Body of pancreas (tissue), 4 donors: ENCODE results near the gene KLHL36. TPM values are rescaled to one million over a fixed set of nuclear protein-coding genes. Genes with fewer than 3 reads are reported as not detected.

Experiments used
- ATAC-seq: fragments of 150-250 bp; one replicate; pipeline ENCODE4 v1.9.1; 2016
- DNase-seq, 4 donors: peaks; one replicate each; pipeline ENCODE4 v3.0.0-alpha.2; 2019
- H3K27ac ChIP-seq, 4 donors: fragments of 200-600 bp; sonication (generic); 1 replicate in 3 of 4; 2 replicates in 1 of 4; pipeline versions ENCODE4 v1.5.1 to v1.6.1; 2016 to 2019; ENCODE audit warnings: mild to moderate bottlenecking in 1 of 4, mixed read lengths in 1 of 4, moderate library complexity in 1 of 4
- H3K27me3 ChIP-seq, 2 donors: fragments of 200-600 bp; sonication (generic); one replicate each; pipeline ENCODE4 v1.6.0; 2016; ENCODE audit warnings: mild to moderate bottlenecking in 1 of 2
- H3K36me3 ChIP-seq, 2 donors: fragments of 200-600 bp; sonication (generic); replicated peaks in 1 of 2; 2 replicates each; pipeline ENCODE4 v1.5.1; 2016; ENCODE audit warnings: low read depth in 2 of 2; ENCODE audit not compliant: insufficient read depth in 1 of 2
- H3K4me1 ChIP-seq: fragments of 200-600 bp; sonication (generic); one replicate; pipeline ENCODE4 v1.6.0; 2016
- H3K4me3 ChIP-seq, 2 donors: fragments of 200-600 bp; sonication (generic); 1 replicate in 1 of 2; 2 replicates in 1 of 2; pipeline ENCODE4 v1.5.1; 2016 to 2019
- H3K9me3 ChIP-seq, 3 donors: fragments of 200-600 bp; sonication (generic); 1 replicate in 2 of 3; 2 replicates in 1 of 3; pipeline ENCODE4 v1.5.1; 2016
- CTCF ChIP-seq, 7 experiments: fragments of 450-650 bp in 4 of 7; fragments of 200-600 bp in 3 of 7; sonication (generic) in 3 of 7; IDR thresholded peaks; one replicate each; pipeline ENCODE4 v1.5.1; 2016 to 2019; ENCODE audit warnings: antibody characterized with exemption in 7 of 7
- POLR2A ChIP-seq, 3 donors: fragments of 450-650 bp; IDR thresholded peaks; one replicate each; pipeline ENCODE4 v1.6.1; 2016; ENCODE audit warnings: antibody characterized with exemption in 3 of 3, mild to moderate bottlenecking in 2 of 3
- WGBS, 2 donors: methylation state at CpG; one replicate each; pipeline ENCODE4 v1.1.5; 2017; 5-methylcytosine and 5-hydroxymethylcytosine counted together
- intact Hi-C: fragments of 100-400 bp; cut with DNase I; formaldehyde crosslinking; loops from one replicate; pipeline ENCODE4 v1.15.1; 2023
- total RNA-seq, 2 donors: library from RNA; depleted of rRNA; stranded (reverse); fragments of >200 nt; gene quantifications; one replicate each; pipeline ENCODE4 v1.1.0, GENCODE V29; 2016

Gene KLHL36
- total RNA-seq, 2 donors from 2014 or later: 39.7 to 50.8 TPM

DNA sequence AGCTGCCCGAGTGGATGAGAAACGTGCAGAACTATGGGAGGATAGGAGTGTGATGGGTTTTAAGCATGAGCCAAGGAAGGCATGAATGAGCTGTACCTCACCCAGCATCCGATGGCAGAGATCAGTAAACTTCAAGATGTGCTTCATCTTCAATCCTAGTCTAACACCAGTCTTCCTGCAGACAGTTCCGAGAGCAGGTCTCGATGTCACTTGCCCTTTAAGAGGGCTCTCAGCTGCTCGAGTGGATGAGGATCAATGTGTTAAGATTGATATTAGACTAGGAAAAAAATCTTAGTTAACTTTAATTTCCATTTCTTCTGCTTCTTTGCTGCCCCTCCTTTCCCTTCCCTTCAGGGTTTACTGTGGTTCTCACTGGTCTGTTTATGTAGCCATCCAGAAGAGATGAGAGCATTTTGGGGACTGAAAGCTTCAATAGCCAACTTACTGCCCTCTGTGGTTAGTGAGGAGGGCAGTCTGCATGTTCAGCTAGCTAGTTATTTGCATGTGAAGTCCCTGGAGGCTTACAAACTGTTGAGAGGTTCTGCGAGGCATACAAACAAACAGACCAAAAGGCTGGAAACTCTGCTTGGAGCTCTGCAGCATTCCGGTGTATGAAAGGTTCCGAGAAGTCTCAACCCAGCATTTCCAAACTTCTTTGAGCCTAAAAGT lies 15.3 kb downstream of the KLHL36 start:
- ATAC-seq (no peak), DNase-seq (no peak)
- H3K4me3 ChIP-seq: no peak overlapping the region
- H3K4me1 ChIP-seq: peaks cover 7% of the 10 kb centered on the region
- WGBS, 2 donors: 72 to 74% methylated on average over 9 of the region's 9 CpGs
- peaks cover 6 to 32% of the 10 kb centered on the region in 2 donors for H3K36me3 ChIP-seq
- H3K27ac ChIP-seq: no peak overlapping the region
- no peaks in the 10 kb centered on the region for H3K9me3 ChIP-seq
- H3K27me3 ChIP-seq: no peaks in the 10 kb centered on the region
- intact Hi-C loops: no loop called here
- no peak for TF ChIP-seq CTCF (IDR thresholded peaks at IDR 0.05)
- no peak for TF ChIP-seq POLR2A (IDR thresholded peaks at IDR 0.05)

- DNase-seq (no peak), ATAC-seq (no peak)
- H3K4me3 ChIP-seq: no peak overlapping the region
- no peaks in the 10 kb centered on the region for H3K27me3 ChIP-seq
- intact Hi-C loops: no loop called here
- WGBS, 2 donors: 83 to 92% methylated on average over 2 of the region's 2 CpGs
- no peaks in the 10 kb centered on the region for H3K9me3 ChIP-seq
- TF ChIP-seq POLR2A (IDR thresholded peaks at IDR 0.05): no peak
- no peak for TF ChIP-seq CTCF (IDR thresholded peaks at IDR 0.05)
- no peaks in the 10 kb centered on the region for H3K4me1 ChIP-seq
- peaks cover 6 to 20% of the 10 kb centered on the region in 2 donors for H3K36me3 ChIP-seq
- no peak overlapping the region for H3K27ac ChIP-seq
Measured at GRCh38 chr16:84665359-84665758, 17.0 kb downstream of the KLHL36 start.

DNA sequence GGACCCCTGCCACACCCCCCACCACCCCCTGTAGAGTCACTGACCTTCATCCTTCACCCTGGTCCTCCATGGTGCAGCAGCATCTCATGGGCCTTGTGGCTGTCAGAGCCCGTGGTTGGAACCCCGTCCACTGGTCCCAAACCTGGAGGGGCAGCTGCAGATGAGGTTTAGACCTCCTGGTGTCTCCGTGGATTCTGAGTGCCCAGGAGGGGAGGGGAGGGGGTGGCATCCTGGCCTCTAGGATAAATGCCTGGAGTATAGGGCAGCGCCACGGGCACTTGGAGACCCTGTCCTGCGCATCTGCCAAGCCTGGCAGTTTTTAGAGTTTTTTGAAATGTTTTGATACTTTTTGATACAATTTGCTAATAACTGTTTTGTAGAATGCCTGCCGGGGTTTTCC lies 17.5 kb downstream of the KLHL36 start:
- Histone ChIP-seq H3K4me3 (no peak overlapping the region), H3K27ac (no peak overlapping the region), H3K4me1 (no peaks in the 10 kb centered on the region), H3K36me3 (peaks cover 6 to 17% of the 10 kb centered on the region in 2 donors), H3K27me3 (no peaks in the 10 kb centered on the region), H3K9me3 (no peaks in the 10 kb centered on the region)
- intact Hi-C loops: no loop called here
- TF ChIP-seq CTCF (IDR thresholded peaks at IDR 0.05) (no peak), POLR2A (IDR thresholded peaks at IDR 0.05) (no peak)
- DNase-seq: no peak
- WGBS, 2 donors: 70 to 92% methylated on average over 4 to 7 of the region's 7 CpGs
- ATAC-seq: no peak

DNA sequence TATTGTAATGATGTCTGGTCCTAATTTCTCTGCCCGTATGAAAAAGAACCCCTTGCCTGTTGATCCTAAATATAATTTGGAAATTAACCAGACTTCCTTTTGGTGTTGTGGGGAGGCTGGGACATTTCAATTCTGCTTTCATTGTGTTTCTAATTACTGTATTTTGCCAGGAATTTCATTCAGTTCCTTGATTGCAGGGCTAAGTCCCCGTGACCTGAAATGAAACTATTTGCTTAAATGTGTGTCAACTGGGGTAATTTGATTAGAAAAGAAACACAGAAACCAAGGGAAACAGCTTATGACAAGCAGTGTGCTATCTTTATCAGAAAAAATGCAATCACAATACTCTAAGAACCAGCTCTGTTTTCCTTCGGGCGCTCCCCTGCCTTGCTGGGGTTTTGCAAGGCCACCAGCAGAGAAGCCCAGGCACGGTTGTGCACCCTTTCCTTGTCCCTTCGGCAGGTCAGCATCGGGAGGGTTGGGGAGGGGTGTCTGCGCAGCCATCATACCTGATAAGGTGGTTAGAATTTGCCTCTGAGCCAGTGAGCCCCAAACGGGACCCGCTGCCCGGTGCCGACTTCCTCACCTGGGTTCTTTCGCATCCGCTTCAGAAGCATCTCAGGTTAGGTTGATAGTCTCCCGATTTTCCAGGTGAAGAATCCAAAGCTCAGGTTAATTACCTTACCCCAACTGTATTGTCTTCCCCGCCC lies 19.4 kb downstream of the KLHL36 start:
- Histone ChIP-seq H3K4me1 (peaks cover 5% of the 10 kb centered on the region), H3K4me3 (no peak overlapping the region), H3K27me3 (no peaks in the 10 kb centered on the region), H3K9me3 (no peaks in the 10 kb centered on the region), H3K36me3 (peaks cover 6% of the 10 kb centered on the region in 2 donors), H3K27ac (no peak overlapping the region)
- 79 to 83% methylated on average over 13 to 16 of the region's 16 CpGs for WGBS, 2 donors
- DNase-seq (no peak), ATAC-seq (no peak)
- TF ChIP-seq CTCF (IDR thresholded peaks at IDR 0.05): no peak
- no peak for TF ChIP-seq POLR2A (IDR thresholded peaks at IDR 0.05)
- intact Hi-C loops: no loop called here
